GM23338 (cell line): ENCODE data around the gene POU3F1. TPM values are rescaled to one million over a fixed set of nuclear protein-coding genes. Genes with fewer than 3 reads are reported as not detected.

ENCODE experiments used
- ATAC-seq: fragments of 200-7000 bp; cut with Tn5 transposase; 3 replicates; pipeline ENCODE4 v1.9.1; 2020
- DNase-seq: peaks from one replicate; pipeline ENCODE4 v3.0.0-alpha.2; 2015; ENCODE audit warnings: low spot score
- H2AFZ ChIP-seq: fragments of 200-600 bp; sonication (generic); 2 replicates; pipeline ENCODE4 v1.8.0; 2016; ENCODE audit warnings: antibody characterized with exemption, mild to moderate bottlenecking, moderate library complexity
- H3F3A ChIP-seq: fragments of 200-600 bp; sonication (generic); replicated peaks from 2 replicates; pipeline ENCODE4 v1.8.0; 2017; ENCODE audit warnings: antibody characterized with exemption, mixed run types, low read depth
- H3K27ac ChIP-seq: fragments of 200-600 bp; sonication (generic); 2 replicates; pipeline ENCODE4 v1.6.1; 2016; ENCODE audit warnings: low read depth
- H3K27me3 ChIP-seq: fragments of 200-600 bp; sonication (generic); 2 replicates; pipeline ENCODE4 v1.8.0; 2016; ENCODE audit warnings: mild to moderate bottlenecking, mixed run types, moderate library complexity; ENCODE audit not compliant: insufficient read depth
- H3K36me3 ChIP-seq: fragments of 200-600 bp; sonication (generic); 2 replicates; pipeline ENCODE4 v1.8.0; 2016; ENCODE audit warnings: mild to moderate bottlenecking; ENCODE audit not compliant: insufficient read depth
- H3K4me1 ChIP-seq: fragments of 200-600 bp; sonication (generic); 2 replicates; pipeline ENCODE4 v1.8.0; 2016; ENCODE audit warnings: mild to moderate bottlenecking, moderate library complexity; ENCODE audit not compliant: insufficient read depth
- H3K4me2 ChIP-seq: fragments of 200-600 bp; sonication (generic); 2 replicates; pipeline ENCODE4 v1.7.1; 2017; ENCODE audit warnings: mixed run types
- H3K4me3 ChIP-seq: fragments of 200-600 bp; sonication (generic); 2 replicates; pipeline ENCODE4 v1.6.1; 2016; ENCODE audit warnings: mixed run types
- H3K79me2 ChIP-seq: fragments of 200-600 bp; sonication (generic); replicated peaks from 2 replicates; pipeline ENCODE4 v1.8.0; 2017; ENCODE audit warnings: mild to moderate bottlenecking; ENCODE audit not compliant: insufficient read depth
- H3K9me2 ChIP-seq: fragments of 200-600 bp; sonication (generic); 2 replicates; pipeline ENCODE4 v1.8.0; 2017; ENCODE audit not compliant: insufficient read depth
- H4K20me1 ChIP-seq: fragments of 200-600 bp; sonication (generic); replicated peaks from 2 replicates; pipeline ENCODE4 v1.8.0; 2017; ENCODE audit warnings: mild to moderate bottlenecking; ENCODE audit not compliant: insufficient read depth
- H3K27ac Mint-ChIP-seq: 2 replicates; pipeline ENCODE4 v1.8.0; 2020; ENCODE audit warnings: inconsistent platforms, mild to moderate bottlenecking, moderate library complexity, mixed read lengths
- H3K27me3 Mint-ChIP-seq: 3 replicates; pipeline ENCODE4 v1.8.0; 2022; ENCODE audit warnings: low read depth, mild to moderate bottlenecking, moderate library complexity, mixed read lengths, inconsistent platforms; ENCODE audit not compliant: insufficient read depth, poor library complexity
- H3K36me3 Mint-ChIP-seq: 3 replicates; pipeline ENCODE4 v1.8.0; 2021; ENCODE audit warnings: low read depth, mild to moderate bottlenecking, inconsistent platforms, moderate library complexity, mixed read lengths
- H3K4me1 Mint-ChIP-seq: 3 replicates; pipeline ENCODE4 v1.8.0; 2020; ENCODE audit warnings: mild to moderate bottlenecking, inconsistent platforms, mixed read lengths
- H3K4me3 Mint-ChIP-seq: 3 replicates; pipeline ENCODE4 v1.8.0; 2021; ENCODE audit warnings: moderate library complexity, mild to moderate bottlenecking, inconsistent platforms, mixed read lengths
- H3K9me3 Mint-ChIP-seq: 3 replicates; pipeline ENCODE4 v1.8.0; 2020; ENCODE audit warnings: moderate library complexity, mild to moderate bottlenecking, inconsistent platforms, mixed read lengths
- CREB1 ChIP-seq: fragments of 250-450 bp; sonication (Bioruptor Pico); IDR thresholded peaks from 2 replicates; pipeline ENCODE4 v1.5.0; 2020; ENCODE audit warnings: low read depth, mild to moderate bottlenecking, moderate library complexity
- EZH2phosphoT487 ChIP-seq: fragments of 200-600 bp; sonication (generic); IDR thresholded peaks from one replicate; pipeline ENCODE4 v1.8.1; 2018; ENCODE audit warnings: antibody characterized with exemption; ENCODE audit not compliant: unreplicated experiment
- JUNB ChIP-seq: IDR thresholded peaks from one replicate; pipeline ENCODE4 v1.6.1; 2016; ENCODE audit warnings: antibody characterized with exemption; ENCODE audit not compliant: unreplicated experiment
- NANOG ChIP-seq: IDR thresholded peaks from 2 replicates; pipeline ENCODE4 v1.6.1; 2016; ENCODE audit warnings: antibody characterized with exemption, borderline replicate concordance
- STAT1 ChIP-seq: IDR thresholded peaks from one replicate; pipeline ENCODE4 v1.6.1; 2016; ENCODE audit warnings: antibody characterized with exemption; ENCODE audit not compliant: unreplicated experiment
- ZNF114 ChIP-seq: fragments of 250-450 bp; sonication (Bioruptor Pico); IDR thresholded peaks from 2 replicates; pipeline ENCODE4 v1.5.0; 2020; ENCODE audit warnings: mild to moderate bottlenecking, moderate library complexity
- ZNF331 ChIP-seq: fragments of 250-450 bp; sonication (Bioruptor Pico); IDR thresholded peaks from 2 replicates; pipeline ENCODE4 v1.5.0; 2020; ENCODE audit warnings: low read depth, mild to moderate bottlenecking, moderate library complexity
- polyA plus RNA-seq: library from polyadenylated mRNA; unstranded; fragments of >200 nt; fragmentation: Nextera tagmentation; extraction: Ambion mirVana; gene quantifications from 2 replicates; pipeline ENCODE4 v1.2.1, GENCODE V29; 2016
- total RNA-seq: library from RNA; depleted of rRNA; stranded (reverse); fragments of >200 nt; shearing (Covaris generic); gene quantifications from 2 replicates; pipeline ENCODE4 v1.2.3, GENCODE V29; 2014
- TF ChIP-seq, protein P1 (sequence below): fragments of 250-450 bp; sonication (Bioruptor Pico); IDR thresholded peaks from 2 replicates; pipeline ENCODE4 v1.5.0; 2020; ENCODE audit warnings: mild to moderate bottlenecking, moderate library complexity
- TF ChIP-seq, protein P2 (sequence below): IDR thresholded peaks from 2 replicates; pipeline ENCODE4 v1.6.1; 2016; ENCODE audit warnings: antibody characterized with exemption
- TF ChIP-seq, protein P3 (sequence below), 2 experiments: fragments of 200-600 bp in 1 of 2; sonication (generic) in 1 of 2; conservative IDR thresholded peaks; 2 replicates each; pipeline versions ENCODE4 v1.5.1 to v1.6.1; 2016 to 2017; ENCODE audit warnings: antibody characterized with exemption in 2 of 2, low read depth in 2 of 2, mild to moderate bottlenecking in 2 of 2, moderate library complexity in 1 of 2
- TF ChIP-seq, protein P4 (sequence below): IDR thresholded peaks from one replicate; pipeline ENCODE4 v1.6.1; 2018; ENCODE audit warnings: antibody characterized with exemption; ENCODE audit not compliant: unreplicated experiment

The POU3F1 gene
- total and polyA plus RNA-seq, 2 experiments from 2014 or later = 3.6 to 11.5 TPM

DNA sequence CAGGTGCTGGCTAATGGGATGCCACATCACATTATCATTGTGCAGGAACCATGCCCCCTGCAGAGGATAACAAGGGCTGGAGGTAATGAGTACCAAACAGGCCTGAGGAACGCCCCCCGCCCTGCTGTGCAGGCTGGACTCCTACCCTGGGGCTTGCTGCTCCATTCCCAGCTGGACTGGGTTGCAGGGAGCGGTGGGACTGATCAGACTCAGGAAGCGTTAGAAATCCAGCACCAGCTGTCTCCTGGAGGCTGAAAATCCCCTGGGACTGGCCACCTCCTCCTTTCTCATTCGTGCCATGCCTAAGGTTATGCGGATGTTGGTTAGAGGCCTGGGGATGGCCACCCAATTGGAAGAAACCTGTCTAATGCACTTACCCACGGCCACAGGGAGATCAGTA, 36.9 kb upstream of the POU3F1 start:
- Histone ChIP-seq H3K9me2 (no peaks in the 10 kb centered on the region), H3K27ac (no peak overlapping the region), H3K4me3 (no peak overlapping the region), H3F3A (no peaks in the 10 kb centered on the region), H3K36me3 (no peaks in the 10 kb centered on the region), H3K79me2 (no peaks in the 10 kb centered on the region), H3K4me1 (peaks cover 5% of the 10 kb centered on the region), H2AFZ (no peak overlapping the region), H3K4me2 (no peak overlapping the region), H3K27me3 (no peaks in the 10 kb centered on the region), H4K20me1 (no peaks in the 10 kb centered on the region)
- ATAC-seq (peak; percentile 67), DNase-seq (peak; percentile 36)
- Mint-ChIP-seq H3K4me3 (no peak overlapping the region), H3K36me3 (peaks cover 3% of the 10 kb centered on the region; the same call in 1 of the 3 replicates), H3K9me3 (no peaks in the 10 kb centered on the region), H3K27ac (no peak overlapping the region), H3K4me1 (peaks cover 34% of the 10 kb centered on the region), H3K27me3 (no peaks in the 10 kb centered on the region)
- no peak for TF ChIP-seq CREB1 (CRISPR knock-in tag)
- TF ChIP-seq ZNF331 (CRISPR knock-in tag) = no peak
- no peak for TF ChIP-seq JUNB
- TF ChIP-seq, protein P1, sequence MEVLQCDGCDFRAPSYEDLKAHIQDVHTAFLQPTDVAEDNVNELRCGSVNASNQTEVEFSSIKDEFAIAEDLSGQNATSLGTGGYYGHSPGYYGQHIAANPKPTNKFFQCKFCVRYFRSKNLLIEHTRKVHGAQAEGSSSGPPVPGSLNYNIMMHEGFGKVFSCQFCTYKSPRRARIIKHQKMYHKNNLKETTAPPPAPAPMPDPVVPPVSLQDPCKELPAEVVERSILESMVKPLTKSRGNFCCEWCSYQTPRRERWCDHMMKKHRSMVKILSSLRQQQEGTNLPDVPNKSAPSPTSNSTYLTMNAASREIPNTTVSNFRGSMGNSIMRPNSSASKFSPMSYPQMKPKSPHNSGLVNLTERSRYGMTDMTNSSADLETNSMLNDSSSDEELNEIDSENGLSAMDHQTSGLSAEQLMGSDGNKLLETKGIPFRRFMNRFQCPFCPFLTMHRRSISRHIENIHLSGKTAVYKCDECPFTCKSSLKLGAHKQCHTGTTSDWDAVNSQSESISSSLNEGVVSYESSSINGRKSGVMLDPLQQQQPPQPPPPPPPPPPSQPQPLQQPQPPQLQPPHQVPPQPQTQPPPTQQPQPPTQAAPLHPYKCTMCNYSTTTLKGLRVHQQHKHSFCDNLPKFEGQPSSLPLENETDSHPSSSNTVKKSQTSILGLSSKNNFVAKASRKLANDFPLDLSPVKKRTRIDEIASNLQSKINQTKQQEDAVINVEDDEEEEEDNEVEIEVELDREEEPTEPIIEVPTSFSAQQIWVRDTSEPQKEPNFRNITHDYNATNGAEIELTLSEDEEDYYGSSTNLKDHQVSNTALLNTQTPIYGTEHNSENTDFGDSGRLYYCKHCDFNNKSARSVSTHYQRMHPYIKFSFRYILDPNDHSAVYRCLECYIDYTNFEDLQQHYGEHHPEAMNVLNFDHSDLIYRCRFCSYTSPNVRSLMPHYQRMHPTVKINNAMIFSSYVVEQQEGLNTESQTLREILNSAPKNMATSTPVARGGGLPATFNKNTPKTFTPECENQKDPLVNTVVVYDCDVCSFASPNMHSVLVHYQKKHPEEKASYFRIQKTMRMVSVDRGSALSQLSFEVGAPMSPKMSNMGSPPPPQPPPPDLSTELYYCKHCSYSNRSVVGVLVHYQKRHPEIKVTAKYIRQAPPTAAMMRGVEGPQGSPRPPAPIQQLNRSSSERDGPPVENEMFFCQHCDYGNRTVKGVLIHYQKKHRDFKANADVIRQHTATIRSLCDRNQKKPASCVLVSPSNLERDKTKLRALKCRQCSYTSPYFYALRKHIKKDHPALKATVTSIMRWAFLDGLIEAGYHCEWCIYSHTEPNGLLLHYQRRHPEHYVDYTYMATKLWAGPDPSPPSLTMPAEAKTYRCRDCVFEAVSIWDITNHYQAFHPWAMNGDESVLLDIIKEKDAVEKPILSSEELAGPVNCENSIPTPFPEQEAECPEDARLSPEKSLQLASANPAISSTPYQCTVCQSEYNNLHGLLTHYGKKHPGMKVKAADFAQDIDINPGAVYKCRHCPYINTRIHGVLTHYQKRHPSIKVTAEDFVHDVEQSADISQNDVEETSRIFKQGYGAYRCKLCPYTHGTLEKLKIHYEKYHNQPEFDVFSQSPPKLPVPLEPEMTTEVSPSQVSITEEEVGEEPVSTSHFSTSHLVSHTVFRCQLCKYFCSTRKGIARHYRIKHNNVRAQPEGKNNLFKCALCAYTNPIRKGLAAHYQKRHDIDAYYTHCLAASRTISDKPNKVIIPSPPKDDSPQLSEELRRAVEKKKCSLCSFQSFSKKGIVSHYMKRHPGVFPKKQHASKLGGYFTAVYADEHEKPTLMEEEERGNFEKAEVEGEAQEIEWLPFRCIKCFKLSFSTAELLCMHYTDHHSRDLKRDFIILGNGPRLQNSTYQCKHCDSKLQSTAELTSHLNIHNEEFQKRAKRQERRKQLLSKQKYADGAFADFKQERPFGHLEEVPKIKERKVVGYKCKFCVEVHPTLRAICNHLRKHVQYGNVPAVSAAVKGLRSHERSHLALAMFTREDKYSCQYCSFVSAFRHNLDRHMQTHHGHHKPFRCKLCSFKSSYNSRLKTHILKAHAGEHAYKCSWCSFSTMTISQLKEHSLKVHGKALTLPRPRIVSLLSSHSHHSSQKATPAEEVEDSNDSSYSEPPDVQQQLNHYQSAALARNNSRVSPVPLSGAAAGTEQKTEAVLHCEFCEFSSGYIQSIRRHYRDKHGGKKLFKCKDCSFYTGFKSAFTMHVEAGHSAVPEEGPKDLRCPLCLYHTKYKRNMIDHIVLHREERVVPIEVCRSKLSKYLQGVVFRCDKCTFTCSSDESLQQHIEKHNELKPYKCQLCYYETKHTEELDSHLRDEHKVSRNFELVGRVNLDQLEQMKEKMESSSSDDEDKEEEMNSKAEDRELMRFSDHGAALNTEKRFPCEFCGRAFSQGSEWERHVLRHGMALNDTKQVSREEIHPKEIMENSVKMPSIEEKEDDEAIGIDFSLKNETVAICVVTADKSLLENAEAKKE (CRISPR knock-in tag) = no peak
- TF ChIP-seq ZNF114 (CRISPR knock-in tag) = no peak
- TF ChIP-seq, protein P2, sequence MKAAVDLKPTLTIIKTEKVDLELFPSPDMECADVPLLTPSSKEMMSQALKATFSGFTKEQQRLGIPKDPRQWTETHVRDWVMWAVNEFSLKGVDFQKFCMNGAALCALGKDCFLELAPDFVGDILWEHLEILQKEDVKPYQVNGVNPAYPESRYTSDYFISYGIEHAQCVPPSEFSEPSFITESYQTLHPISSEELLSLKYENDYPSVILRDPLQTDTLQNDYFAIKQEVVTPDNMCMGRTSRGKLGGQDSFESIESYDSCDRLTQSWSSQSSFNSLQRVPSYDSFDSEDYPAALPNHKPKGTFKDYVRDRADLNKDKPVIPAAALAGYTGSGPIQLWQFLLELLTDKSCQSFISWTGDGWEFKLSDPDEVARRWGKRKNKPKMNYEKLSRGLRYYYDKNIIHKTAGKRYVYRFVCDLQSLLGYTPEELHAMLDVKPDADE = no peak
- no peak for TF ChIP-seq STAT1
- TF ChIP-seq, protein P3, sequence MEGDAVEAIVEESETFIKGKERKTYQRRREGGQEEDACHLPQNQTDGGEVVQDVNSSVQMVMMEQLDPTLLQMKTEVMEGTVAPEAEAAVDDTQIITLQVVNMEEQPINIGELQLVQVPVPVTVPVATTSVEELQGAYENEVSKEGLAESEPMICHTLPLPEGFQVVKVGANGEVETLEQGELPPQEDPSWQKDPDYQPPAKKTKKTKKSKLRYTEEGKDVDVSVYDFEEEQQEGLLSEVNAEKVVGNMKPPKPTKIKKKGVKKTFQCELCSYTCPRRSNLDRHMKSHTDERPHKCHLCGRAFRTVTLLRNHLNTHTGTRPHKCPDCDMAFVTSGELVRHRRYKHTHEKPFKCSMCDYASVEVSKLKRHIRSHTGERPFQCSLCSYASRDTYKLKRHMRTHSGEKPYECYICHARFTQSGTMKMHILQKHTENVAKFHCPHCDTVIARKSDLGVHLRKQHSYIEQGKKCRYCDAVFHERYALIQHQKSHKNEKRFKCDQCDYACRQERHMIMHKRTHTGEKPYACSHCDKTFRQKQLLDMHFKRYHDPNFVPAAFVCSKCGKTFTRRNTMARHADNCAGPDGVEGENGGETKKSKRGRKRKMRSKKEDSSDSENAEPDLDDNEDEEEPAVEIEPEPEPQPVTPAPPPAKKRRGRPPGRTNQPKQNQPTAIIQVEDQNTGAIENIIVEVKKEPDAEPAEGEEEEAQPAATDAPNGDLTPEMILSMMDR (conservative IDR thresholded peaks at IDR 0.05; ENCODE audit: low read depth in 2 of 2) = no peak
- TF ChIP-seq EZH2phosphoT487 = no peak
- no peak for TF ChIP-seq NANOG
- TF ChIP-seq, protein P4, sequence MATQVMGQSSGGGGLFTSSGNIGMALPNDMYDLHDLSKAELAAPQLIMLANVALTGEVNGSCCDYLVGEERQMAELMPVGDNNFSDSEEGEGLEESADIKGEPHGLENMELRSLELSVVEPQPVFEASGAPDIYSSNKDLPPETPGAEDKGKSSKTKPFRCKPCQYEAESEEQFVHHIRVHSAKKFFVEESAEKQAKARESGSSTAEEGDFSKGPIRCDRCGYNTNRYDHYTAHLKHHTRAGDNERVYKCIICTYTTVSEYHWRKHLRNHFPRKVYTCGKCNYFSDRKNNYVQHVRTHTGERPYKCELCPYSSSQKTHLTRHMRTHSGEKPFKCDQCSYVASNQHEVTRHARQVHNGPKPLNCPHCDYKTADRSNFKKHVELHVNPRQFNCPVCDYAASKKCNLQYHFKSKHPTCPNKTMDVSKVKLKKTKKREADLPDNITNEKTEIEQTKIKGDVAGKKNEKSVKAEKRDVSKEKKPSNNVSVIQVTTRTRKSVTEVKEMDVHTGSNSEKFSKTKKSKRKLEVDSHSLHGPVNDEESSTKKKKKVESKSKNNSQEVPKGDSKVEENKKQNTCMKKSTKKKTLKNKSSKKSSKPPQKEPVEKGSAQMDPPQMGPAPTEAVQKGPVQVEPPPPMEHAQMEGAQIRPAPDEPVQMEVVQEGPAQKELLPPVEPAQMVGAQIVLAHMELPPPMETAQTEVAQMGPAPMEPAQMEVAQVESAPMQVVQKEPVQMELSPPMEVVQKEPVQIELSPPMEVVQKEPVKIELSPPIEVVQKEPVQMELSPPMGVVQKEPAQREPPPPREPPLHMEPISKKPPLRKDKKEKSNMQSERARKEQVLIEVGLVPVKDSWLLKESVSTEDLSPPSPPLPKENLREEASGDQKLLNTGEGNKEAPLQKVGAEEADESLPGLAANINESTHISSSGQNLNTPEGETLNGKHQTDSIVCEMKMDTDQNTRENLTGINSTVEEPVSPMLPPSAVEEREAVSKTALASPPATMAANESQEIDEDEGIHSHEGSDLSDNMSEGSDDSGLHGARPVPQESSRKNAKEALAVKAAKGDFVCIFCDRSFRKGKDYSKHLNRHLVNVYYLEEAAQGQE = no peak
